Measurements from ENCODE around the gene CARD6. TPM values are rescaled to one million over a fixed set of nuclear protein-coding genes. Genes with fewer than 3 reads are reported as not detected.
A peak's percentile ranks its signal among the peaks of the same experiment; 100 is the strongest.

Gene CARD6
- total and polyA plus RNA-seq, 2 of the 13 experiments (the other 11 are each of a cell fraction or from before 2014, with no cell fraction given) = 0.33 to 1.4 TPM

DNA sequence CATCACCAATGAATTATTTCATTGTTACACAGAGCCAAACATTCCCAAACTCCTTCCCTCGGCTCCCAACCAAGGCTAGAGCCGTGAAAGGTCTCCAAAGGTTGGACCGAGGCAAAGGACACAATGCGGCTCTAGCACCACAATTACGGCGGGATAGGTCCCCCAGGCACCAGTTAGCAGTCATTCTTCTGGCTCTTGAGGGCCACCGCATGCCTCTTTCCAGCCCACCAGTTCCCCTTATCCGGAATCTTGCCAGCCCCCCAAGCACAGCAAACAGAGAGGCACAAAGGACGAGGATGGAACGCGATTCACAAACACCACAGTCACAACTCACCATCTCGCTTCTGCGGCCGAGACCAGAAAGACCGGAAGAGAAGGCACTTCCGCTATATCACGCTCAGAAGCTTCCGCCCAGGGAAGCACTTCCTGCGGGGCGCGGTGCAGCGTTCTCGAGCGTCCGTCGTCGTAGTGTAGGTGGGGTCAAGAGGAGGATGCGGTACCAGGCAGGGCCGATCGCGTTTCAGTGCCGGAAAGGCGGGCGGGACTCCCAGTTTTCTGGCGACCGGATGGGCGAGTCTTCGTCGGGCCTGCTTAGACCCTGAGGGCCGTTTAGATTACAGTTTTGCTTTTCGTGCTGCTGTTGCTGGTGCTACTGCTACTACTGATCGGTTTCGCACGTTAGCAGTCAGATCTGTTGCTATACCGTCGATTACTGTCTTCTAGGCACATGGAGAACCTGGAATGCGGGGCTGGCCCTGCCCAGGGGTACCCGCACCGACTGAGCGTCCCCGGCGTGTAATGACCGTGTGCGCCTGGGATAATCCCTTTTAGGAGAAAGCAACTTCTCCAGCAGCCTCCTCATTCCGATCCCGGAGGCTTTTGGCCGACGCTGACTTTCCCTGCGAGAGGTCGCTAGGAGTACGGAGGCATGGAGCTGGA lies 6.0 kb upstream of the CARD6 start, which contains the start of gene RPL37 (continued):
- TF ChIP-seq, protein P1, sequence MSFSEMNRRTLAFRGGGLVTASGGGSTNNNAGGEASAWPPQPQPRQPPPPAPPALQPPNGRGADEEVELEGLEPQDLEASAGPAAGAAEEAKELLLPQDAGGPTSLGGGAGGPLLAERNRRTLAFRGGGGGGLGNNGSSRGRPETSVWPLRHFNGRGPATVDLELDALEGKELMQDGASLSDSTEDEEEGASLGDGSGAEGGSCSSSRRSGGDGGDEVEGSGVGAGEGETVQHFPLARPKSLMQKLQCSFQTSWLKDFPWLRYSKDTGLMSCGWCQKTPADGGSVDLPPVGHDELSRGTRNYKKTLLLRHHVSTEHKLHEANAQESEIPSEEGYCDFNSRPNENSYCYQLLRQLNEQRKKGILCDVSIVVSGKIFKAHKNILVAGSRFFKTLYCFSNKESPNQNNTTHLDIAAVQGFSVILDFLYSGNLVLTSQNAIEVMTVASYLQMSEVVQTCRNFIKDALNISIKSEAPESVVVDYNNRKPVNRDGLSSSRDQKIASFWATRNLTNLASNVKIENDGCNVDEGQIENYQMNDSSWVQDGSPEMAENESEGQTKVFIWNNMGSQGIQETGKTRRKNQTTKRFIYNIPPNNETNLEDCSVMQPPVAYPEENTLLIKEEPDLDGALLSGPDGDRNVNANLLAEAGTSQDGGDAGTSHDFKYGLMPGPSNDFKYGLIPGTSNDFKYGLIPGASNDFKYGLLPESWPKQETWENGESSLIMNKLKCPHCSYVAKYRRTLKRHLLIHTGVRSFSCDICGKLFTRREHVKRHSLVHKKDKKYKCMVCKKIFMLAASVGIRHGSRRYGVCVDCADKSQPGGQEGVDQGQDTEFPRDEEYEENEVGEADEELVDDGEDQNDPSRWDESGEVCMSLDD (CRISPR knock-in tag; IDR thresholded peaks at IDR 0.05; ENCODE audit: borderline replicate concordance) = no peak
- TF ChIP-seq, protein P2, sequence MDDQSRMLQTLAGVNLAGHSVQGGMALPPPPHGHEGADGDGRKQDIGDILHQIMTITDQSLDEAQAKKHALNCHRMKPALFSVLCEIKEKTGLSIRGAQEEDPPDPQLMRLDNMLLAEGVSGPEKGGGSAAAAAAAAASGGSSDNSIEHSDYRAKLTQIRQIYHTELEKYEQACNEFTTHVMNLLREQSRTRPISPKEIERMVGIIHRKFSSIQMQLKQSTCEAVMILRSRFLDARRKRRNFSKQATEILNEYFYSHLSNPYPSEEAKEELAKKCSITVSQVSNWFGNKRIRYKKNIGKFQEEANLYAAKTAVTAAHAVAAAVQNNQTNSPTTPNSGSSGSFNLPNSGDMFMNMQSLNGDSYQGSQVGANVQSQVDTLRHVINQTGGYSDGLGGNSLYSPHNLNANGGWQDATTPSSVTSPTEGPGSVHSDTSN (CRISPR knock-in tag; IDR thresholded peaks at IDR 0.05; ENCODE audit: borderline replicate concordance) = no peak
- TF ChIP-seq BRCA1 (CRISPR knock-in tag; IDR thresholded peaks at IDR 0.05) = no peak
- peak; percentile 100 for TF ChIP-seq NR2C2 (CRISPR knock-in tag; IDR thresholded peaks at IDR 0.05; ENCODE audit: borderline replicate concordance)
- TF ChIP-seq, protein P3, sequence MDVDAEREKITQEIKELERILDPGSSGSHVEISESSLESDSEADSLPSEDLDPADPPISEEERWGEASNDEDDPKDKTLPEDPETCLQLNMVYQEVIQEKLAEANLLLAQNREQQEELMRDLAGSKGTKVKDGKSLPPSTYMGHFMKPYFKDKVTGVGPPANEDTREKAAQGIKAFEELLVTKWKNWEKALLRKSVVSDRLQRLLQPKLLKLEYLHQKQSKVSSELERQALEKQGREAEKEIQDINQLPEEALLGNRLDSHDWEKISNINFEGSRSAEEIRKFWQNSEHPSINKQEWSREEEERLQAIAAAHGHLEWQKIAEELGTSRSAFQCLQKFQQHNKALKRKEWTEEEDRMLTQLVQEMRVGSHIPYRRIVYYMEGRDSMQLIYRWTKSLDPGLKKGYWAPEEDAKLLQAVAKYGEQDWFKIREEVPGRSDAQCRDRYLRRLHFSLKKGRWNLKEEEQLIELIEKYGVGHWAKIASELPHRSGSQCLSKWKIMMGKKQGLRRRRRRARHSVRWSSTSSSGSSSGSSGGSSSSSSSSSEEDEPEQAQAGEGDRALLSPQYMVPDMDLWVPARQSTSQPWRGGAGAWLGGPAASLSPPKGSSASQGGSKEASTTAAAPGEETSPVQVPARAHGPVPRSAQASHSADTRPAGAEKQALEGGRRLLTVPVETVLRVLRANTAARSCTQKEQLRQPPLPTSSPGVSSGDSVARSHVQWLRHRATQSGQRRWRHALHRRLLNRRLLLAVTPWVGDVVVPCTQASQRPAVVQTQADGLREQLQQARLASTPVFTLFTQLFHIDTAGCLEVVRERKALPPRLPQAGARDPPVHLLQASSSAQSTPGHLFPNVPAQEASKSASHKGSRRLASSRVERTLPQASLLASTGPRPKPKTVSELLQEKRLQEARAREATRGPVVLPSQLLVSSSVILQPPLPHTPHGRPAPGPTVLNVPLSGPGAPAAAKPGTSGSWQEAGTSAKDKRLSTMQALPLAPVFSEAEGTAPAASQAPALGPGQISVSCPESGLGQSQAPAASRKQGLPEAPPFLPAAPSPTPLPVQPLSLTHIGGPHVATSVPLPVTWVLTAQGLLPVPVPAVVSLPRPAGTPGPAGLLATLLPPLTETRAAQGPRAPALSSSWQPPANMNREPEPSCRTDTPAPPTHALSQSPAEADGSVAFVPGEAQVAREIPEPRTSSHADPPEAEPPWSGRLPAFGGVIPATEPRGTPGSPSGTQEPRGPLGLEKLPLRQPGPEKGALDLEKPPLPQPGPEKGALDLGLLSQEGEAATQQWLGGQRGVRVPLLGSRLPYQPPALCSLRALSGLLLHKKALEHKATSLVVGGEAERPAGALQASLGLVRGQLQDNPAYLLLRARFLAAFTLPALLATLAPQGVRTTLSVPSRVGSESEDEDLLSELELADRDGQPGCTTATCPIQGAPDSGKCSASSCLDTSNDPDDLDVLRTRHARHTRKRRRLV (CRISPR knock-in tag; IDR thresholded peaks at IDR 0.05) = peak; percentile 95
- peak; percentile 67; the same call in 1 of the 2 replicates for TF ChIP-seq ZNF709 (CRISPR knock-in tag; IDR thresholded peaks at IDR 0.05)
- TF ChIP-seq, protein P4, sequence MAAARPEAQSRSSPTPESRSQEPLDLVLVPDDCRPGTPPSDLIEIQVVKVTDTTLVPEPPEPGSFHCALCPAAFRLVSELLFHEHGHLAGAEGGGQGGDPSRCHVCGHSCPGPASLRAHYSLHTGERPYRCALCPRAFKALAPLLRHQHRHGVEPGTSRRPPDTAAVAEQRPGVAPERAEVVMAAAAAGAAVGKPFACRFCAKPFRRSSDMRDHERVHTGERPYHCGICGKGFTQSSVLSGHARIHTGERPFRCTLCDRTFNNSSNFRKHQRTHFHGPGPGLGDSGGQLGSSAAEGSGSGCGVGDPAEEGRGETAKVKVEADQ (CRISPR knock-in tag; IDR thresholded peaks at IDR 0.05; ENCODE audit: borderline replicate concordance) = peak; percentile 91; the same call in 1 of the 2 replicates
- peak; percentile 59 for TF ChIP-seq CHD2 (IDR thresholded peaks at IDR 0.05; ENCODE audit: low read depth, low read length)
- no peak for TF ChIP-seq ZNF879 (CRISPR knock-in tag; IDR thresholded peaks at IDR 0.05)
- peak; percentile 100 for TF ChIP-seq KAT8 (CRISPR knock-in tag; IDR thresholded peaks at IDR 0.05)
- peak; percentile 93 for TF ChIP-seq RXRA (CRISPR knock-in tag; IDR thresholded peaks at IDR 0.05)
- TF ChIP-seq, protein P5, sequence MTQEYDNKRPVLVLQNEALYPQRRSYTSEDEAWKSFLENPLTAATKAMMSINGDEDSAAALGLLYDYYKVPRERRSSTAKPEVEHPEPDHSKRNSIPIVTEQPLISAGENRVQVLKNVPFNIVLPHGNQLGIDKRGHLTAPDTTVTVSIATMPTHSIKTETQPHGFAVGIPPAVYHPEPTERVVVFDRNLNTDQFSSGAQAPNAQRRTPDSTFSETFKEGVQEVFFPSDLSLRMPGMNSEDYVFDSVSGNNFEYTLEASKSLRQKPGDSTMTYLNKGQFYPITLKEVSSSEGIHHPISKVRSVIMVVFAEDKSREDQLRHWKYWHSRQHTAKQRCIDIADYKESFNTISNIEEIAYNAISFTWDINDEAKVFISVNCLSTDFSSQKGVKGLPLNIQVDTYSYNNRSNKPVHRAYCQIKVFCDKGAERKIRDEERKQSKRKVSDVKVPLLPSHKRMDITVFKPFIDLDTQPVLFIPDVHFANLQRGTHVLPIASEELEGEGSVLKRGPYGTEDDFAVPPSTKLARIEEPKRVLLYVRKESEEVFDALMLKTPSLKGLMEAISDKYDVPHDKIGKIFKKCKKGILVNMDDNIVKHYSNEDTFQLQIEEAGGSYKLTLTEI (CRISPR knock-in tag; conservative IDR thresholded peaks at IDR 0.05) = no peak; the same call in 1 of the 2 replicates
- TF ChIP-seq, protein P6, sequence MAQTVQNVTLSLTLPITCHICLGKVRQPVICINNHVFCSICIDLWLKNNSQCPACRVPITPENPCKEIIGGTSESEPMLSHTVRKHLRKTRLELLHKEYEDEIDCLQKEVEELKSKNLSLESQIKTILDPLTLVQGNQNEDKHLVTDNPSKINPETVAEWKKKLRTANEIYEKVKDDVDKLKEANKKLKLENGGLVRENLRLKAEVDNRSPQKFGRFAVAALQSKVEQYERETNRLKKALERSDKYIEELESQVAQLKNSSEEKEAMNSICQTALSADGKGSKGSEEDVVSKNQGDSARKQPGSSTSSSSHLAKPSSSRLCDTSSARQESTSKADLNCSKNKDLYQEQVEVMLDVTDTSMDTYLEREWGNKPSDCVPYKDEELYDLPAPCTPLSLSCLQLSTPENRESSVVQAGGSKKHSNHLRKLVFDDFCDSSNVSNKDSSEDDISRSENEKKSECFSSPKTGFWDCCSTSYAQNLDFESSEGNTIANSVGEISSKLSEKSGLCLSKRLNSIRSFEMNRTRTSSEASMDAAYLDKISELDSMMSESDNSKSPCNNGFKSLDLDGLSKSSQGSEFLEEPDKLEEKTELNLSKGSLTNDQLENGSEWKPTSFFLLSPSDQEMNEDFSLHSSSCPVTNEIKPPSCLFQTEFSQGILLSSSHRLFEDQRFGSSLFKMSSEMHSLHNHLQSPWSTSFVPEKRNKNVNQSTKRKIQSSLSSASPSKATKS (CRISPR knock-in tag; IDR thresholded peaks at IDR 0.05) = peak; percentile 82; the same call in 1 of the 2 replicates
